Left ventricle myocardium inferior (tissue), 1 donor: ENCODE measurements around the gene PRORP. TPM values are rescaled to one million over a fixed set of nuclear protein-coding genes. Genes with fewer than 3 reads are reported as not detected.
A peak's percentile ranks its signal among the peaks of the same experiment; 100 is the strongest.

ENCODE experiments used
- DNase-seq: peaks from one replicate; pipeline ENCODE4 v3.0.0-alpha.2; 2020
- H3K27ac ChIP-seq: fragments of 200-600 bp; replicated peaks from 2 replicates; pipeline ENCODE4 v1.8.0; 2021
- H3K27me3 ChIP-seq: fragments of 200-600 bp; 2 replicates; pipeline ENCODE4 v1.8.0; 2021; ENCODE audit warnings: low read depth
- H3K36me3 ChIP-seq: fragments of 200-600 bp; 2 replicates; pipeline ENCODE4 v1.8.0; 2021
- H3K4me1 ChIP-seq: fragments of 200-600 bp; 2 replicates; pipeline ENCODE4 v1.8.0; 2021
- H3K4me3 ChIP-seq: fragments of 200-600 bp; 2 replicates; pipeline ENCODE4 v1.8.0; 2021; ENCODE audit warnings: mild to moderate bottlenecking, moderate library complexity
- H3K9me3 ChIP-seq: fragments of 200-600 bp; replicated peaks from 2 replicates; pipeline ENCODE4 v1.8.0; 2021
- intact Hi-C: fragments of 100-400 bp; cut with micrococcal nuclease; formaldehyde crosslinking; loops from one replicate; pipeline ENCODE4 v1.11.0; 2022
- long read RNA-seq: library from polyadenylated mRNA; unstranded; transcript quantifications from one replicate; pipeline ENCODE4 v2.0.0, GENCODE V29; 2021
- total RNA-seq: library from RNA; stranded (reverse); fragmentation: NEBNext Ultra II Directional; extraction: Animal tissue kit (Norgen Biotek cat#: 25700); gene quantifications from one replicate; pipeline ENCODE4 v1.2.1, GENCODE V29; 2021
- TF ChIP-seq, protein P1 (sequence below): fragments of 200-600 bp; IDR thresholded peaks from 2 replicates; pipeline ENCODE4 v1.8.0; 2021; ENCODE audit warnings: antibody characterized with exemption, mild to moderate bottlenecking, borderline replicate concordance
- donor health status: DM: no; HTN: yes; CAD: no; lungs with severe emphysema.

The PRORP gene
- total RNA-seq = 23.6 TPM
- long read RNA-seq, full-length matches to known transcripts = 23 of 27 reads
- long read RNA-seq, partial matches to known transcripts = 2 of 27 reads
- long read RNA-seq, other reads (novel, unspliced or antisense) = 2 of 27 reads

GRCh38 chr14:35121887-35122695 lies at the start of gene PRORP, which contains the start of gene PPP2R3C:
Gene PRORP, plus strand, starts transcription at chr14:35122552. Its CDS starts 694 bp downstream, at chr14:35123246.
Gene PPP2R3C, minus strand, starts transcription at chr14:35121990. Its CDS starts 31 bp downstream, at chr14:35121959.
- peak within 1 kb of the TSS; percentile 96 for H3K27ac ChIP-seq
- no peaks in the 10 kb centered on the region for H3K27me3 ChIP-seq
- no peaks in the 10 kb centered on the region for H3K9me3 ChIP-seq
- H3K4me3 ChIP-seq = peak within 1 kb of the TSS; percentile 77
- peaks cover 8% of the 10 kb centered on the region for H3K36me3 ChIP-seq
- TF ChIP-seq, protein P1, sequence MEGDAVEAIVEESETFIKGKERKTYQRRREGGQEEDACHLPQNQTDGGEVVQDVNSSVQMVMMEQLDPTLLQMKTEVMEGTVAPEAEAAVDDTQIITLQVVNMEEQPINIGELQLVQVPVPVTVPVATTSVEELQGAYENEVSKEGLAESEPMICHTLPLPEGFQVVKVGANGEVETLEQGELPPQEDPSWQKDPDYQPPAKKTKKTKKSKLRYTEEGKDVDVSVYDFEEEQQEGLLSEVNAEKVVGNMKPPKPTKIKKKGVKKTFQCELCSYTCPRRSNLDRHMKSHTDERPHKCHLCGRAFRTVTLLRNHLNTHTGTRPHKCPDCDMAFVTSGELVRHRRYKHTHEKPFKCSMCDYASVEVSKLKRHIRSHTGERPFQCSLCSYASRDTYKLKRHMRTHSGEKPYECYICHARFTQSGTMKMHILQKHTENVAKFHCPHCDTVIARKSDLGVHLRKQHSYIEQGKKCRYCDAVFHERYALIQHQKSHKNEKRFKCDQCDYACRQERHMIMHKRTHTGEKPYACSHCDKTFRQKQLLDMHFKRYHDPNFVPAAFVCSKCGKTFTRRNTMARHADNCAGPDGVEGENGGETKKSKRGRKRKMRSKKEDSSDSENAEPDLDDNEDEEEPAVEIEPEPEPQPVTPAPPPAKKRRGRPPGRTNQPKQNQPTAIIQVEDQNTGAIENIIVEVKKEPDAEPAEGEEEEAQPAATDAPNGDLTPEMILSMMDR = no peak
- peak; percentile 90 for DNase-seq
- intact Hi-C loops = no loop called here
- peaks cover 54% of the 10 kb centered on the region for H3K4me1 ChIP-seq

DNA sequence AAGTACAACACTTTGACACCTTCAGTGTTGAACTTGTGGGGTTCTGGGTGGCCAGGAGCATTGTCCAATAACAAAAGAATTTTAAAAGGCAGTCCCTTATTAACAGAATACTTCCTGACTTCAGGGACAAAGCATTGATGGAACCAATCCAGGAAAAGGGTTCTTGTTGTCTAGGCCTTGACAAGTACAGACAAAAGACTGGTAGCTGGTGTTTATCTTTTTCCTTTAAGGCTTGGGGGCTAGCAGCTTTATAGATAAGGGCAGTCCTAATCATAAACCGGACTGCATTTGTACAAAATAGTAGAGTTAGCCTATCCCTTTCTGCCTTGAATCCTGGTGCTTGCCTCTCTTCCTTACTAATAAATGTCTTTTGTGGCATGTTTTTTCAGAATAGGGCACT lies 48.9 kb upstream of the PRORP start:
- H3K4me3 ChIP-seq = no peak overlapping the region
- H3K27me3 ChIP-seq = no peaks in the 10 kb centered on the region
- no peak for DNase-seq
- H3K4me1 ChIP-seq = peaks cover 6% of the 10 kb centered on the region
- TF ChIP-seq, protein P1 = no peak
- H3K9me3 ChIP-seq = no peaks in the 10 kb centered on the region
- intact Hi-C loops = no loop called here
- peaks cover 71% of the 10 kb centered on the region for H3K36me3 ChIP-seq
- H3K27ac ChIP-seq = peak overlapping the region; percentile 10

DNA sequence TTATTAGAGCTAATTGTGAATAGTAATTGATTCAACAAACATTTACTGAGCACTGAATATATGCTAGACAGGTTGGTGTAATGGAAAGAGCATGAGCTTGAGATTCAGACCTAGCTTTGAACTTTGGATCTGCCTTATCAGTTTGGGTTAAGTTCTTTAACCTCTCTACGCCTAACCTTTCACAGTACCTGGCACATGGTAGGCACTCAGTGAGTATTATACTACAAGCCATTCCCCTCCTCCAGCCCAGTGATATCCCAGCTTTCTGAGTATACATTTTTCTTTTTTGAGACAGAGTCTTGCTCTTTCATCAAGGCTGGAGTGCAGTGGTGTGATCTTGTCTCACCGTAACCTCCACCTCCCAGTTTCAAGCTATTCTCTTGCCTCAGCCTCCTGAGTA lies 44.3 kb upstream of the PRORP start:
- Histone ChIP-seq H3K36me3 (peaks cover 84% of the 10 kb centered on the region), H3K27me3 (no peaks in the 10 kb centered on the region), H3K4me1 (peaks cover 5% of the 10 kb centered on the region), H3K27ac (no peak overlapping the region), H3K9me3 (no peaks in the 10 kb centered on the region), H3K4me3 (no peak overlapping the region)
- TF ChIP-seq, protein P1 = no peak
- DNase-seq = no peak
- intact Hi-C loops = no loop called here

DNA sequence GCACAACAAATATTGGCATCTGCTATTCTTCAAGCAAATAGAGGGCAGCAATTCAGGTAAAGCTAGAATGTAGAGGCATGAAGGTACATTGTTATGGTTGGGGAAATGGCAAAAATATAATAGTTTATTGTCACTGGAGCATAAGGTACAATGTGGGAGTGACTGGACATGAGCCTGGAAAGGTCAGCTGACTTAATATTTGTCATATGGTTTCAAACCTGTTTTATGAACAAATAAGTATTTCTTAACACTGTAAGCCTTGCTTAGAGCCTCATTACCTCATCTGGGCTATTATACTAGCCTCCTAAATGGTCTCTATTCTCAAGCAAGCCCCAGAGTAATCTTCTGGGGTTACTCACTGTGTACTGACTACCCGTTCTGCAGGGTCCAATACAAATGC lies 42.6 kb upstream of the PRORP start:
- H3K27me3 ChIP-seq = no peaks in the 10 kb centered on the region
- intact Hi-C loops = no loop called here
- H3K9me3 ChIP-seq = no peaks in the 10 kb centered on the region
- DNase-seq = no peak
- H3K36me3 ChIP-seq = peaks cover 85% of the 10 kb centered on the region
- TF ChIP-seq, protein P1 = no peak
- H3K27ac ChIP-seq = no peak overlapping the region
- no peak overlapping the region for H3K4me3 ChIP-seq
- no peaks in the 10 kb centered on the region for H3K4me1 ChIP-seq

DNA sequence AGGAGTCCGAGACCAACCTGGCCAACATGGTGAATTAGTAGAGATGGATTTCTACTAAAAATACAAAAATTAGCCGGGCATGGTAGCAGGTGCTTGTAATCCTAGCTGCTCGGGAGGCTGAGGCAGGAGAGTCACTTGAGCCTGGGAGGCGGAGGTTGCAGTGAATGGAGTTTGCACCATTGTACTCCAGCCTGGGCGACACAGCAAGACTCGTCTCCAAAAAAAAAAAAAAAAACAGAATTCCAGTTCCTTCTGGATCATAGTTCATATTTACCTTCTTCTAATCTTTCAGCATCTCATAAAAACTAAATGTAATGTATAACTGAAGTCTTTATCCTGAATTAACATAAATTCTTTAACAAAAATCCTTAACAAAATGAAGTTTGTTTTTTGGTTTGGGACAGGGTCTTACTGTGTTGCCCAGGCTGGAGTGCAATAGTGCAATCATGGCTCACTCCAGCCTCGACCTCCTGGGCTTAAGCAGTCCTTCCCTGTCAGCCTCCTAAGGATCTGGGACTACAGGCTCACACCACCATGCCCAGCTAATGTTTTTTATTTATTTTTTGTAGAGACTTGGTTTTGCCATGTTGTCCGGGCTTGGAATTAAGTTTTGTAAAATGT lies 38.7 kb upstream of the PRORP start:
- Histone ChIP-seq H3K36me3 (peaks cover 99% of the 10 kb centered on the region), H3K9me3 (no peaks in the 10 kb centered on the region)
- intact Hi-C loops = no loop called here

More for the DNA sequence above, 38.7 kb upstream of the PRORP start:
- TF ChIP-seq, protein P1 = no peak
- H3K27me3 ChIP-seq = no peaks in the 10 kb centered on the region
- DNase-seq = no peak
- H3K4me3 ChIP-seq = no peak overlapping the region
- H3K4me1 ChIP-seq = no peaks in the 10 kb centered on the region
- H3K27ac ChIP-seq = no peak overlapping the region
